PFSK-1 (cell line): ENCODE measurements around the gene CNTN4.

ENCODE experiments used
- FOXP2 ChIP-seq: optimal IDR thresholded peaks from 2 replicates; pipeline ENCODE3; 2011; ENCODE audit warnings: borderline replicate concordance, control low read depth, inconsistent platforms; ENCODE audit not compliant: insufficient read depth; ENCODE audit errors: extremely low read length, extremely low read depth
- POLR2AphosphoS5 ChIP-seq: IDR thresholded peaks from 2 replicates; pipeline ENCODE4 v1.6.1; 2012; ENCODE audit warnings: low read depth, mild to moderate bottlenecking, control low read depth, low read length, moderate library complexity
- SIN3A ChIP-seq: IDR thresholded peaks from 2 replicates; pipeline ENCODE4 v1.6.1; 2012; ENCODE audit warnings: mild to moderate bottlenecking, low read length, moderate library complexity, borderline replicate concordance; ENCODE audit not compliant: insufficient read depth
- TAF1 ChIP-seq: IDR thresholded peaks from 2 replicates; pipeline ENCODE4 v1.6.1; 2012; ENCODE audit warnings: low read length, control low read depth, borderline replicate concordance; ENCODE audit not compliant: insufficient read depth
- TF ChIP-seq, protein P1 (sequence below), 2 experiments: IDR thresholded peaks; 2 replicates each; pipeline versions ENCODE4 v1.6.1 to v1.8.0; 2011 to 2012; ENCODE audit warnings: low read depth in 2 of 2, low read length in 2 of 2, control low read depth in 1 of 2, inconsistent platforms in 1 of 2, mild to moderate bottlenecking in 1 of 2, moderate library complexity in 1 of 2; ENCODE audit not compliant: insufficient read depth in 1 of 2

DNA sequence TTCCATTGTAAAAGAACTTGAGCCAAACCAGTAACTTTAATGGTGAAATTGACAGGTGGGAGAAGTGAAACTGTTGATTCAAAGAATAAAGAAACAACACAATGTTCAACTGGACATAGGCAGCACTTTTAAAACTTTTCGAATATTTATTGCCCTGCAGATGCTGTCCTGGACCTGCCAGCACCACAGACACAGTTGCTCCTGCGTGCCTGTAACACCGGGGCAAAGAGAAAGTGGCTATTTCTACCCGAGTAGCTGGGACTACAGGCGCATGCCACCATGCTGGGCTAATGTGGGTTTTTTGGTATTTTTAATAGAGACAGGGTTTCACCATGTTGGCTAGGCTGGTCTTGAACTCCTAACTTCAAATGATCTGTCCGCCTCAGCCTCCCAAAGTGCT, 1004.1 kb downstream of the CNTN4 start:
- TF ChIP-seq POLR2AphosphoS5 (no peak), TAF1 (no peak), SIN3A (no peak), FOXP2 (no peak)
- TF ChIP-seq, protein P1, sequence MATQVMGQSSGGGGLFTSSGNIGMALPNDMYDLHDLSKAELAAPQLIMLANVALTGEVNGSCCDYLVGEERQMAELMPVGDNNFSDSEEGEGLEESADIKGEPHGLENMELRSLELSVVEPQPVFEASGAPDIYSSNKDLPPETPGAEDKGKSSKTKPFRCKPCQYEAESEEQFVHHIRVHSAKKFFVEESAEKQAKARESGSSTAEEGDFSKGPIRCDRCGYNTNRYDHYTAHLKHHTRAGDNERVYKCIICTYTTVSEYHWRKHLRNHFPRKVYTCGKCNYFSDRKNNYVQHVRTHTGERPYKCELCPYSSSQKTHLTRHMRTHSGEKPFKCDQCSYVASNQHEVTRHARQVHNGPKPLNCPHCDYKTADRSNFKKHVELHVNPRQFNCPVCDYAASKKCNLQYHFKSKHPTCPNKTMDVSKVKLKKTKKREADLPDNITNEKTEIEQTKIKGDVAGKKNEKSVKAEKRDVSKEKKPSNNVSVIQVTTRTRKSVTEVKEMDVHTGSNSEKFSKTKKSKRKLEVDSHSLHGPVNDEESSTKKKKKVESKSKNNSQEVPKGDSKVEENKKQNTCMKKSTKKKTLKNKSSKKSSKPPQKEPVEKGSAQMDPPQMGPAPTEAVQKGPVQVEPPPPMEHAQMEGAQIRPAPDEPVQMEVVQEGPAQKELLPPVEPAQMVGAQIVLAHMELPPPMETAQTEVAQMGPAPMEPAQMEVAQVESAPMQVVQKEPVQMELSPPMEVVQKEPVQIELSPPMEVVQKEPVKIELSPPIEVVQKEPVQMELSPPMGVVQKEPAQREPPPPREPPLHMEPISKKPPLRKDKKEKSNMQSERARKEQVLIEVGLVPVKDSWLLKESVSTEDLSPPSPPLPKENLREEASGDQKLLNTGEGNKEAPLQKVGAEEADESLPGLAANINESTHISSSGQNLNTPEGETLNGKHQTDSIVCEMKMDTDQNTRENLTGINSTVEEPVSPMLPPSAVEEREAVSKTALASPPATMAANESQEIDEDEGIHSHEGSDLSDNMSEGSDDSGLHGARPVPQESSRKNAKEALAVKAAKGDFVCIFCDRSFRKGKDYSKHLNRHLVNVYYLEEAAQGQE (IDR thresholded peaks at IDR 0.05; ENCODE audit: insufficient read depth in 1 of 2, low read depth in 2 of 2, low read length in 2 of 2), result no peak
